ENCODE data around the gene CD99. TPM values are rescaled to one million over a fixed set of nuclear protein-coding genes. Genes with fewer than 3 reads are reported as not detected.
"Not testable (repeated sequence)": the region's sequence is repeated elsewhere in the genome, so short reads cannot be mapped to it uniquely, and the experiment has no call there.

The CD99 gene
- total and polyA plus RNA-seq, 2 experiments from 2014 or later: 505 to 975 TPM

DNA sequence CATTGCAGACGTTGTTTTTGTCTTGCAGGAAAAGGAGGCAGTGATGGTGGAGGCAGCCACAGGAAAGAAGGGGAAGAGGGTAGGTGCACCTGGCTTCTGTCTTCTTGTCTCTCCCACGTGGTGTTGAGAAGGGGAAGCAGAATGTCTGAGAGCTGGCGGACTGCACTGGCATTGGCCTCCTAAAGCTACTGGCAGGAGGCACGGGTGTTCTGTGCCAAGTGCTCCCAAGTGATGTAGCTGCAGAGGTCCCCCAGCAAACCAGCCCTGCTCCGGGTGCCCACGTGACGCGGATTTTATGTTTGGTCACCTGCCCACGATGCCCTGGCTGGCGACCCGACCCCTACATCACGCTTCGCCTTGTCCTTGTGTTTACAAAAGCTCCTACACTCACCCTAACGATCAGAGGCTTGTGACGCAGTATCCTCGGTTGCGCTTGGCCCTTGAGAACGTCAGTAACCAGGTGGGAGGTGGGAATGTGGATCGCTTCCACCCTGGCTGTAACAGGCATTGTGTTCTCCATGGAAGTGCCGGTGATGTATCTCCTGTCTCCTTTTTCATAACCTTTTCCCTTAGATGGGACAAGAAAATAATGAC, 32.3 kb downstream of the CD99 start:
- H3K4me3 ChIP-seq: no peak overlapping the region
- no peak overlapping the region for H3K4me2 ChIP-seq (ENCODE audit: unreplicated experiment)
- 87 to 88% methylated on average over 20 of the region's 20 CpGs for WGBS, 2 experiments (ENCODE audit: low coverage in 1 of 2, low lambda C conversion rate in 2 of 2, missing lambda C conversion rate in 2 of 2)
- no peak for TF ChIP-seq EZH2phosphoT487 (IDR thresholded peaks at IDR 0.05; ENCODE audit: insufficient read depth, low read depth)
- TF ChIP-seq EZH2 (IDR thresholded peaks at IDR 0.05; ENCODE audit: insufficient read depth, poor library complexity, severe bottlenecking): no peak
- peaks cover 45% of the 10 kb centered on the region for H3K79me2 ChIP-seq (ENCODE audit: insufficient read depth)
- in situ Hi-C loops (cut with MboI): no loop called here
- no peak overlapping the region for H3K27ac ChIP-seq
- peaks cover 74% of the 10 kb centered on the region for H3K36me3 ChIP-seq (ENCODE audit: low read depth)
- H3K27me3 ChIP-seq (replicated peaks; ENCODE audit: insufficient read depth): no peaks in the 10 kb centered on the region
- H3F3A ChIP-seq (ENCODE audit: insufficient read depth): peaks cover 5% of the 10 kb centered on the region; the same call in 1 of the 2 replicates
- DNase-seq: no peak
- no peak overlapping the region for H3K9ac ChIP-seq
- H3K9me2 ChIP-seq (ENCODE audit: insufficient read depth): no peaks in the 10 kb centered on the region
- H3K9me3 ChIP-seq (ENCODE audit: low read depth): no peaks in the 10 kb centered on the region
- H3K4me1 ChIP-seq (ENCODE audit: insufficient read depth): no peaks in the 10 kb centered on the region
- no peak overlapping the region for H2AFZ ChIP-seq
- H4K20me1 ChIP-seq (ENCODE audit: insufficient read depth): no peaks in the 10 kb centered on the region

DNA sequence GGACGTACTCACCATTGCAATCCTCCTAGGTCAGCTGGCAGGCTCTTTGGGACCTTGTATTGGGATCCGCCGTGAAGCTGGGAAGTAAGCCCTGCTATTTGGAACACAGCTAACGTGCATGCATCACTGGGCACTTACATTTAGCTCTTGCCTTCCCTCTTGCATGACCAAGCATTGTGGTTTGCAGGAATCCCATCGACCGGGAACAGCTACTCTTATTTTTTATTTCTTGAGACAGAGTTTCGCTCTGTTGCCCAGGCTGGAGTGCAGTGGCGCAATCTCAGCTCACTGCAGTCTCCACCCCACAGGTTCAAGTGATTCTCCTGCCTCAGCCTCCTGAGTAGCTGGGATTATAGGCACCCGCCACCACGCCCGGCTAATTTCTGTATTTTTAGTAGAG, 36.2 kb downstream of the CD99 start:
- H3K27ac ChIP-seq; H3K27me3 ChIP-seq (replicated peaks; ENCODE audit: insufficient read depth); H2AFZ ChIP-seq; H3K4me3 ChIP-seq; H3K9ac ChIP-seq; H3K4me1 ChIP-seq (ENCODE audit: insufficient read depth); H3K4me2 ChIP-seq (ENCODE audit: unreplicated experiment); H3K9me3 ChIP-seq (ENCODE audit: low read depth); H3K79me2 ChIP-seq (ENCODE audit: insufficient read depth); DNase-seq; in situ Hi-C loops (cut with MboI); H4K20me1 ChIP-seq (ENCODE audit: insufficient read depth); H3K9me2 ChIP-seq (ENCODE audit: insufficient read depth); H3F3A ChIP-seq (ENCODE audit: insufficient read depth): not testable (repeated sequence)
- H3K36me3 ChIP-seq (ENCODE audit: low read depth): peaks cover 60% of the 10 kb centered on the region
- WGBS, 2 experiments (ENCODE audit: low coverage in 1 of 2, low lambda C conversion rate in 2 of 2, missing lambda C conversion rate in 2 of 2): 96 to 99% methylated on average over 11 of the region's 11 CpGs

DNA sequence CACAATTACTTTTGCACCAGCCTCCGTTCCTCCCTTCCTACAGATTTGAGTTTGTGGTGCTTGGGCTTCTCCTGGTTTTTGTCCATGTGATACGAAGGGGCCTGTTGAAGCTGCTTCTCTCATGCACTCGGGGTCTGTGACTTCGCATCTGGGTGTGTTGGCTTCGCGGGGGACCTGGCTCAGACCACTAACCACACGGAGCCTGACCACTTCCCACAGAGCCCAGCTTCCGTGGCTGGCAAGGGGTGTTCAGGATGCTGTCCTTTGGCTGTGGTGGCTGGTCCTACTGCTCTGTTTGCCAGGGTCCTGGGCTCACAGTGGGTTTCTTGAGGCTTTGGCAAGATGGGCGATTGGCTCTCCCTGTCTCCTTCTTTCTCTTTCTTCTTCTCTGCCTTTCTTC, 41.0 kb downstream of the CD99 start:
- no peak for DNase-seq
- TF ChIP-seq EZH2 (IDR thresholded peaks at IDR 0.05; ENCODE audit: insufficient read depth, poor library complexity, severe bottlenecking): no peak
- no peak for TF ChIP-seq EZH2phosphoT487 (IDR thresholded peaks at IDR 0.05; ENCODE audit: insufficient read depth, low read depth)
- 72 to 75% methylated on average over 9 of the region's 9 CpGs for WGBS, 2 experiments (ENCODE audit: low coverage in 1 of 2, low lambda C conversion rate in 2 of 2, missing lambda C conversion rate in 2 of 2)
- H3K27me3 ChIP-seq (replicated peaks; ENCODE audit: insufficient read depth): no peaks in the 10 kb centered on the region
- no peaks in the 10 kb centered on the region for H3K9me2 ChIP-seq (ENCODE audit: insufficient read depth)
- in situ Hi-C loops (cut with MboI): no loop called here
- no peak overlapping the region for H3K9ac ChIP-seq
- H3K36me3 ChIP-seq (ENCODE audit: low read depth): peaks cover 45% of the 10 kb centered on the region
- no peak overlapping the region for H3K4me2 ChIP-seq (ENCODE audit: unreplicated experiment)
- H2AFZ ChIP-seq: no peak overlapping the region
- no peaks in the 10 kb centered on the region for H4K20me1 ChIP-seq (ENCODE audit: insufficient read depth)
- H3K4me1 ChIP-seq (ENCODE audit: insufficient read depth): no peaks in the 10 kb centered on the region
- no peak overlapping the region for H3K4me3 ChIP-seq
- H3K79me2 ChIP-seq (ENCODE audit: insufficient read depth): peaks cover 7% of the 10 kb centered on the region
- no peaks in the 10 kb centered on the region for H3K9me3 ChIP-seq (ENCODE audit: low read depth)
- H3F3A ChIP-seq (ENCODE audit: insufficient read depth): no peaks in the 10 kb centered on the region
- H3K27ac ChIP-seq: no peak overlapping the region

DNA sequence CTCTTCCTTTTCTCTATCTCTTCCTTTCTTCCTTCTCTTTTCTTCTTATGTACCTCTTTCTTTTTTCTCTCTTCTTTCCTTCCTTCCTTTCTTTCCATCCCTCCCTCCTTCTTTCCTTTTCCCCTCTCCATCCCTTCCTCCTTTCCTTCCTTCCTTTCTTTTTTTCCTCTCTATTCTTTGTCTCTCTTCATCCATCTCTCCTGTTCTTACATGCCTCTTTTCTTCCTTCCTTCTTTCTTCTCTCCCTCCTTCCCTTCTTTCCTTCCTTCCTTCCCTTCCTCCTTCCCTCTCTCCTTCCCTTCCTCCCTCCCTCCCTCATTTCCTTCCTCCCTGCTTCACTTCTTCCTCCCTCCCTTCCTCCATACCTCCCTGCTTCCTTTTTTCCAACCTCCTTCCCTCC, 41.6 kb downstream of the CD99 start:
- Histone ChIP-seq H3F3A (ENCODE audit: insufficient read depth) (no peaks in the 10 kb centered on the region), H3K27me3 (replicated peaks; ENCODE audit: insufficient read depth) (no peaks in the 10 kb centered on the region), H3K4me2 (ENCODE audit: unreplicated experiment) (no peak overlapping the region), H3K4me1 (ENCODE audit: insufficient read depth) (no peaks in the 10 kb centered on the region), H3K9ac (no peak overlapping the region), H3K36me3 (ENCODE audit: low read depth) (peaks cover 45% of the 10 kb centered on the region), H2AFZ (no peak overlapping the region), H3K4me3 (no peak overlapping the region), H3K9me3 (ENCODE audit: low read depth) (no peaks in the 10 kb centered on the region), H4K20me1 (ENCODE audit: insufficient read depth) (no peaks in the 10 kb centered on the region), H3K9me2 (ENCODE audit: insufficient read depth) (no peaks in the 10 kb centered on the region), H3K79me2 (ENCODE audit: insufficient read depth) (peaks cover 7% of the 10 kb centered on the region), H3K27ac (no peak overlapping the region)
- TF ChIP-seq EZH2phosphoT487 (IDR thresholded peaks at IDR 0.05; ENCODE audit: insufficient read depth, low read depth): no peak
- TF ChIP-seq EZH2 (IDR thresholded peaks at IDR 0.05; ENCODE audit: insufficient read depth, poor library complexity, severe bottlenecking): no peak
- in situ Hi-C loops (cut with MboI): no loop called here
- no peak for DNase-seq

DNA sequence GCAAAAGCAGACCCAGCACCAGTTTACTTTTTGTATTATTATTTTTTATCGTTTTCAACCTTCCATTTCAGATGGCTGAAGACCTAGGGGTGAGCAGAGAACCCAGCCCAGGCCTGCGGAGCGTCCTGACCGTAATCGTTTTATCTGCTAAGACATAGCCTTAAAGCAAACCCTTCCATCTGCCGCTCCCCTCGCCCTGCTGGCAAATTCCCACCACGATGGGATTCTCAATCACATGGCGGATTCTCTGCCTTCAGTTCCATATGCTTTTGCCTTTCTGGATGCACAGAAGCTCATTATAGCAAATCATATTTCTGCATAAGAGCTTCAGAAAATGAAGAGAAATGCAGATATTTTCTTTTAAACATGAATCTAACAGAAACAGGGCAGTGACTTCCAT, 42.2 kb downstream of the CD99 start:
- Histone ChIP-seq H3K4me2 (ENCODE audit: unreplicated experiment) (no peak overlapping the region), H3K36me3 (ENCODE audit: low read depth) (peaks cover 46% of the 10 kb centered on the region), H3K4me1 (ENCODE audit: insufficient read depth) (no peaks in the 10 kb centered on the region), H3K27ac (no peak overlapping the region), H4K20me1 (ENCODE audit: insufficient read depth) (no peaks in the 10 kb centered on the region), H2AFZ (no peak overlapping the region), H3K27me3 (replicated peaks; ENCODE audit: insufficient read depth) (no peaks in the 10 kb centered on the region), H3K9me2 (ENCODE audit: insufficient read depth) (no peaks in the 10 kb centered on the region), H3K4me3 (no peak overlapping the region), H3F3A (ENCODE audit: insufficient read depth) (no peaks in the 10 kb centered on the region), H3K9ac (no peak overlapping the region), H3K79me2 (ENCODE audit: insufficient read depth) (peaks cover 7% of the 10 kb centered on the region), H3K9me3 (ENCODE audit: low read depth) (no peaks in the 10 kb centered on the region)
- in situ Hi-C loops (cut with MboI): no loop called here
- 89 to 90% methylated on average over 9 of the region's 9 CpGs for WGBS, 2 experiments (ENCODE audit: low coverage in 1 of 2, low lambda C conversion rate in 2 of 2, missing lambda C conversion rate in 2 of 2)
- TF ChIP-seq EZH2phosphoT487 (IDR thresholded peaks at IDR 0.05; ENCODE audit: insufficient read depth, low read depth) (no peak), EZH2 (IDR thresholded peaks at IDR 0.05; ENCODE audit: insufficient read depth, poor library complexity, severe bottlenecking) (no peak)
- DNase-seq: no peak

All from GM23248 (cell line).